Kidney (tissue), 14 donors: Measurements from ENCODE around the gene FANCD2. TPM values are rescaled to one million over a fixed set of nuclear protein-coding genes. Genes with fewer than 3 reads are reported as not detected.
"Not testable (repeated sequence)": the region's sequence is repeated elsewhere in the genome, so short reads cannot be mapped to it uniquely, and the experiment has no call there.

Experiments
- DNase-seq, 5 donors: peaks; one replicate each; pipeline ENCODE4 v3.0.0-alpha.2; 2013 to 2020
- FAIRE-seq: peaks from 2 replicates; lab custom pipeline; 2012; peaks lifted over from hg19 to GRCh38; lab: Jason Lieb, UNC
- H3K27ac ChIP-seq, 2 donors: one replicate each; pipeline ENCODE4 v1.7.0; 2013; ENCODE audit warnings: low read depth in 2 of 2, low read length in 2 of 2, inconsistent platforms in 1 of 2
- H3K27me3 ChIP-seq: one replicate; pipeline ENCODE4 v1.7.1; 2013; ENCODE audit warnings: low read length, inconsistent platforms; ENCODE audit not compliant: control insufficient read depth, insufficient read depth
- H3K36me3 ChIP-seq, 3 donors: one replicate each; pipeline versions ENCODE4 v1.7.0 to v1.7.1; 2013; ENCODE audit warnings: low read length in 3 of 3, control low read depth in 1 of 3, inconsistent platforms in 1 of 3; ENCODE audit not compliant: insufficient read depth in 3 of 3, control insufficient read depth in 2 of 3
- H3K4me1 ChIP-seq, 3 donors: one replicate each; pipeline versions ENCODE4 v1.7.0 to v1.7.1; 2013; ENCODE audit warnings: low read length in 3 of 3, inconsistent platforms in 1 of 3, low read depth in 1 of 3; ENCODE audit not compliant: control insufficient read depth in 2 of 3, insufficient read depth in 2 of 3
- H3K4me3 ChIP-seq, 3 donors: one replicate each; pipeline versions ENCODE4 v1.7.0 to v1.8.1; 2013; ENCODE audit warnings: low read length in 3 of 3, control low read depth in 1 of 3, inconsistent platforms in 1 of 3
- H3K9ac ChIP-seq, 3 donors: one replicate each; pipeline versions ENCODE4 v1.7.0 to v1.7.1; 2013; ENCODE audit warnings: low read length in 3 of 3, control low read depth in 1 of 3, inconsistent platforms in 1 of 3
- H3K9me3 ChIP-seq, 3 donors: one replicate each; pipeline versions ENCODE4 v1.7.0 to v1.7.1; 2013; ENCODE audit warnings: low read length in 3 of 3, control low read depth in 1 of 3, inconsistent platforms in 1 of 3; ENCODE audit not compliant: control insufficient read depth in 2 of 3, insufficient read depth in 1 of 3
- intact Hi-C: fragments of 100-400 bp; cut with DNase I; formaldehyde crosslinking; loops from one replicate; pipeline ENCODE4 v1.11.1; 2022
- polyA plus RNA-seq: library from polyadenylated mRNA; stranded (reverse); fragments of 350-450 nt; fragmentation: Illumina TruSeq; extraction: RNeasy Lipid Tissue Mini Kit (QIAGEN cat#74804); gene quantifications from one replicate; pipeline ENCODE4 v1.2.3, GENCODE V29; 2014; ENCODE audit warnings: low read depth, low replicate concordance; ENCODE audit not compliant: insufficient read depth
- total RNA-seq: library from RNA; stranded (reverse); fragmentation: NEBNext Ultra II Directional; extraction: Animal tissue kit (Norgen Biotek cat#: 25700); gene quantifications from one replicate; pipeline ENCODE4 v1.2.1, GENCODE V29; 2021
- TF ChIP-seq, protein P1 (sequence below): IDR thresholded peaks from 3 replicates; pipeline ENCODE4 v1.5.1; 2012; ENCODE audit warnings: mild to moderate bottlenecking, moderate library complexity, borderline replicate concordance; ENCODE audit not compliant: insufficient read depth; ENCODE audit errors: extremely low read depth
- donor health status: control.
- donor health status: control.
- donor health status: control.
- donor health status: control.
- donor health status: control.
- donor health status: DM: yes; HTN: yes; CAD: no.
- donor health status: Normal renal cell carcinoma (clear cell type).

FANCD2 gene
- total and polyA plus RNA-seq, 2 donors from 2014 or later: 0.86 to 4.8 TPM

DNA sequence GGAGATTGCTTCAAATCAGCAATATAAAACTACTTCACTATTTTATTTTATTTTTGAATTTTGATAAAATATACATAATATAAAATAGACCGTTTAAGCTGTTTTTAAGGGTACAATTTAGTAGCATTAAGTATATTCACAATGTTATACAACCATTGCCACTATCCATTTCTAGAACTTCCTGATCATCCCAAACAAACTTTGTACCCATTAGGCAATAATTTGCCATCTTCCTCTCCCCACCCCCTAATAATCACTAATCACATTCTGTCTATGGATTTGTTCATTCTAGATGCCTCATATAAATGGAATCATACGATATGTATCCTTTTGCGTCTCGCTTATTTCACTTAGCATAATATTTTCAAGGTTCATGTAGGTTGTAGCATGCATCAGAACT, 28.9 kb downstream of the FANCD2 start:
- FAIRE-seq: no peak
- intact Hi-C loops: no loop called here
- no peak overlapping the region for H3K4me3 ChIP-seq

GRCh38 chr3:10070077-10070476, 43.8 kb downstream of the FANCD2 start:
- H3K27me3 ChIP-seq, FAIRE-seq, intact Hi-C loops, H3K36me3 ChIP-seq, H3K27ac ChIP-seq, H3K4me1 ChIP-seq, H3K9me3 ChIP-seq, H3K9ac ChIP-seq, H3K4me3 ChIP-seq, DNase-seq: not testable (repeated sequence)

More for the DNA sequence above, 28.9 kb downstream of the FANCD2 start:
- Histone ChIP-seq H3K9me3 (no peaks in the 10 kb centered on the region), H3K27me3 (no peaks in the 10 kb centered on the region), H3K4me1 (no peaks in the 10 kb centered on the region), H3K27ac (no peak overlapping the region), H3K36me3 (no peaks in the 10 kb centered on the region), H3K9ac (no peak overlapping the region)
- no peak for DNase-seq
- TF ChIP-seq, protein P1, sequence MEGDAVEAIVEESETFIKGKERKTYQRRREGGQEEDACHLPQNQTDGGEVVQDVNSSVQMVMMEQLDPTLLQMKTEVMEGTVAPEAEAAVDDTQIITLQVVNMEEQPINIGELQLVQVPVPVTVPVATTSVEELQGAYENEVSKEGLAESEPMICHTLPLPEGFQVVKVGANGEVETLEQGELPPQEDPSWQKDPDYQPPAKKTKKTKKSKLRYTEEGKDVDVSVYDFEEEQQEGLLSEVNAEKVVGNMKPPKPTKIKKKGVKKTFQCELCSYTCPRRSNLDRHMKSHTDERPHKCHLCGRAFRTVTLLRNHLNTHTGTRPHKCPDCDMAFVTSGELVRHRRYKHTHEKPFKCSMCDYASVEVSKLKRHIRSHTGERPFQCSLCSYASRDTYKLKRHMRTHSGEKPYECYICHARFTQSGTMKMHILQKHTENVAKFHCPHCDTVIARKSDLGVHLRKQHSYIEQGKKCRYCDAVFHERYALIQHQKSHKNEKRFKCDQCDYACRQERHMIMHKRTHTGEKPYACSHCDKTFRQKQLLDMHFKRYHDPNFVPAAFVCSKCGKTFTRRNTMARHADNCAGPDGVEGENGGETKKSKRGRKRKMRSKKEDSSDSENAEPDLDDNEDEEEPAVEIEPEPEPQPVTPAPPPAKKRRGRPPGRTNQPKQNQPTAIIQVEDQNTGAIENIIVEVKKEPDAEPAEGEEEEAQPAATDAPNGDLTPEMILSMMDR: no peak

- intact Hi-C loops: no loop called here
- H3K36me3 ChIP-seq: no peaks in the 10 kb centered on the region
- FAIRE-seq: no peak
- H3K9me3 ChIP-seq: no peaks in the 10 kb centered on the region
- DNase-seq: no peak
- H3K27me3 ChIP-seq: no peaks in the 10 kb centered on the region
- H3K4me3 ChIP-seq: no peak overlapping the region
- H3K9ac ChIP-seq: no peak overlapping the region
- no peak overlapping the region for H3K27ac ChIP-seq
- H3K4me1 ChIP-seq: no peaks in the 10 kb centered on the region
- TF ChIP-seq, protein P1: no peak
Measured at GRCh38 chr3:10074666-10075065, 48.4 kb downstream of the FANCD2 start.

GRCh38 chr3:10081871-10082270, 55.6 kb downstream of the FANCD2 start:
- FAIRE-seq (no peak), DNase-seq (no peak)
- Histone ChIP-seq H3K4me1 (no peaks in the 10 kb centered on the region), H3K9me3 (no peaks in the 10 kb centered on the region), H3K9ac (no peak overlapping the region), H3K36me3 (no peaks in the 10 kb centered on the region), H3K4me3 (no peak overlapping the region), H3K27ac (no peak overlapping the region), H3K27me3 (no peaks in the 10 kb centered on the region)
- TF ChIP-seq, protein P1: no peak
- intact Hi-C loops: no loop called here
